ENCODE measurements around the gene FGB. TPM values are rescaled to one million over a fixed set of nuclear protein-coding genes. Genes with fewer than 3 reads are reported as not detected.
A peak's percentile ranks its signal among the peaks of the same experiment; 100 is the strongest.

Gene FGB
- total and polyA plus RNA-seq, 2 experiments from 2014 or later: 0.48 to 0.99 TPM

DNA sequence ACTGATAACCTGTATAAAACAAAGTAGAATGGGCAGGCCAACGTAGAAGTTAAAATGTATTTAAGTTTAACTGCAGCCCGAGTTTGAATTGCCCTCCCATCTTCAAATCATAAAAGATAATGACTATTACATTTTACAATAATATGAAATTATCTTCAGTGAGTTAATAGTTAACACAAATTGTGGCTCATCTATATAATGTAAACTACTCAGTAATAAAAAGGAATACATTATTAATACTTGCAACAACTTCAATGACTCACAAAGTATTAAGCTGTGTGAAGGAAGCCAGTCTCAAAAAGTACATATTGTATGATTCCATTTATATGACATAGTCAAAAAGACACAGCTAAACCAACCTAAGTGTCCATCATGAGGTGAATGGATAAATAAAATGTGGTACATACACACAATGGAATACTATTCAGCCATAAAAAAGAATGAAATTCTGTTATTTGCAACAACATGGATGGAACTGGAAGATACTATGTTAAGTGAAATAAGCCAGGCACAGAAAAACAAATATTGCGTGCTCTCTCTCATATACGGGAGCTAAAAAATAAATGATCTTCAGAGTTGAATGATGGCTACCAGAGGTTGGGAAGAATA, 20.4 kb upstream of the FGB start:
- Histone ChIP-seq H3K36me3 (peaks cover 98% of the 10 kb centered on the region), H3K4me1 (ENCODE audit: low read depth) (no peaks in the 10 kb centered on the region), H3K27ac (no peak overlapping the region), H3K4me3 (no peak overlapping the region), H3K9me3 (ENCODE audit: low read depth) (no peaks in the 10 kb centered on the region), H3K27me3 (no peaks in the 10 kb centered on the region)
- DNase-seq (ENCODE audit: low read depth in 1 of 2, low spot score in 1 of 2): no peak
- TF ChIP-seq, protein P1, sequence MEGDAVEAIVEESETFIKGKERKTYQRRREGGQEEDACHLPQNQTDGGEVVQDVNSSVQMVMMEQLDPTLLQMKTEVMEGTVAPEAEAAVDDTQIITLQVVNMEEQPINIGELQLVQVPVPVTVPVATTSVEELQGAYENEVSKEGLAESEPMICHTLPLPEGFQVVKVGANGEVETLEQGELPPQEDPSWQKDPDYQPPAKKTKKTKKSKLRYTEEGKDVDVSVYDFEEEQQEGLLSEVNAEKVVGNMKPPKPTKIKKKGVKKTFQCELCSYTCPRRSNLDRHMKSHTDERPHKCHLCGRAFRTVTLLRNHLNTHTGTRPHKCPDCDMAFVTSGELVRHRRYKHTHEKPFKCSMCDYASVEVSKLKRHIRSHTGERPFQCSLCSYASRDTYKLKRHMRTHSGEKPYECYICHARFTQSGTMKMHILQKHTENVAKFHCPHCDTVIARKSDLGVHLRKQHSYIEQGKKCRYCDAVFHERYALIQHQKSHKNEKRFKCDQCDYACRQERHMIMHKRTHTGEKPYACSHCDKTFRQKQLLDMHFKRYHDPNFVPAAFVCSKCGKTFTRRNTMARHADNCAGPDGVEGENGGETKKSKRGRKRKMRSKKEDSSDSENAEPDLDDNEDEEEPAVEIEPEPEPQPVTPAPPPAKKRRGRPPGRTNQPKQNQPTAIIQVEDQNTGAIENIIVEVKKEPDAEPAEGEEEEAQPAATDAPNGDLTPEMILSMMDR (IDR thresholded peaks at IDR 0.05; ENCODE audit: low read depth, low read length): no peak

DNA sequence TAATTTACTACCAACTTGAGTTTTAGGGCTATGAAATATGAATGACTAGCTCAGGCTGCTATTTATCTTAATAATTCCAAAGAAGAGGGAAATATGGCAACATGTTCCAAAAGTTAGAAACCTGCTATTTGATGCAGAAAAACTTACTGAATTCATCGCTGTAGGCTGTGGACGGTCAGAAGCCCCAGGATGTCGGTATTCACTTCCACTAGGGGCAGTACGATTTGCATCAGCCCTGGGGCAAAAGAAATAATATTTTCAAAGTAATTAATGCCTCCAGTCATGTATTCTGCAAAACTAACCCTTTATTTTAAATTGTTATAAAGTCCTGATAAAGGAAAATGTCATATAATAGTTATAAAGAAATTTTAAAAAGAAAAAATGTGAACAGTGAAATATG, 17.1 kb upstream of the FGB start:
- Histone ChIP-seq H3K36me3 (peaks cover 72% of the 10 kb centered on the region), H3K4me1 (ENCODE audit: low read depth) (peaks cover 12% of the 10 kb centered on the region), H3K4me3 (no peak overlapping the region), H3K27ac (no peak overlapping the region), H3K27me3 (no peaks in the 10 kb centered on the region), H3K9me3 (ENCODE audit: low read depth) (no peaks in the 10 kb centered on the region)
- DNase-seq (ENCODE audit: low read depth in 1 of 2, low spot score in 1 of 2): no peak
- TF ChIP-seq, protein P1 (IDR thresholded peaks at IDR 0.05; ENCODE audit: low read depth, low read length): no peak

- peak; percentile 96 to 98 for DNase-seq (ENCODE audit: low read depth in 1 of 2, low spot score in 1 of 2)
- peaks cover 13% of the 10 kb centered on the region for H3K4me1 ChIP-seq (ENCODE audit: low read depth)
- H3K9me3 ChIP-seq (ENCODE audit: low read depth): no peaks in the 10 kb centered on the region
- peak within 1 kb of the TSS; percentile 87 for H3K4me3 ChIP-seq
- H3K27ac ChIP-seq: peak within 1 kb of the TSS; percentile 71
- H3K36me3 ChIP-seq: peaks cover 28% of the 10 kb centered on the region
- H3K27me3 ChIP-seq: no peaks in the 10 kb centered on the region
- TF ChIP-seq, protein P1 (IDR thresholded peaks at IDR 0.05; ENCODE audit: low read depth, low read length): no peak
These were observed 12.7 kb upstream of the FGB start, which contains the start of gene PLRG1 for GRCh38 chr4:154549894-154550790. TSS of gene PLRG1 (minus strand) at chr4:154550400. CDS start at chr4:154550308, 92 bp downstream.

DNA sequence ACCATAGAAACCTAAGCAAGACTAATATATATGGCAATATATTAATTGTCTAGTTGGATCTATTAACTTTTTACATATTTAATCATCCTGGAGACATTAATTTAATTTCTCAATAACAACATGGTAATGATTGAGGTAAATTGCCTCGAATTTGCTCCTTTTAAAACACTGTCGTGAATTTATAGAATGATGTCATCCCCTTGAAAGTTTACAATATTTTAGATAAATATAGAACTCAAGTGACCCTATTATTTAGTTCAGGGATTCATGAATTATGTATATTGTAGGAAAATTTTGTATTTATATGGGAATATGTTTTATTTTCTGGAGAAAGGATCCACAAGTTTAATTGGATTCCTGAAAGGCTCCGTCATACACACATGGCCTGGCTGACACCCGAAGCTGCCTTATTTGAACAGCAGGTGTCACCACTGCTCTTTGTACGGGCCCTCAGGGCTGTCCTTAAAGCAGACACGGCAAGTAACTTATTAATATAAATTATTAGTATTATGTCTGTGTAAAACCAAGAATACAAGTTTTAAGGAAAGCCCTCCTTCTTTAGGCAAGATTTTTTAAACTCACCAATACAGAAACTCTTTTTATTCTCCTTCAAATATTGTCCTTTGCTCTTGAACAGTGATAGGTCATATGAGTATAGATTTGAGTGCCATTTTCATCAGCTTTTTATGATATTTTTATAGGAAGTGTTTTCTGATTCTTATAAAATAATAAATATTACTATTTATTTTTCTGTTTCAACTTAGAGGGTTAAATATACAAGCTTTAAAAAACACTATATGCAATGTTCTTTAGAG, 10.7 kb upstream of the FGB start:
- no peak overlapping the region for H3K4me3 ChIP-seq
- H3K27ac ChIP-seq: no peak overlapping the region
- TF ChIP-seq, protein P1 (IDR thresholded peaks at IDR 0.05; ENCODE audit: low read depth, low read length): peak; percentile 81
- peaks cover 8% of the 10 kb centered on the region for H3K36me3 ChIP-seq
- DNase-seq (ENCODE audit: low read depth in 1 of 2, low spot score in 1 of 2): peak; percentile 78 to 87
- no peaks in the 10 kb centered on the region for H3K9me3 ChIP-seq (ENCODE audit: low read depth)
- no peaks in the 10 kb centered on the region for H3K27me3 ChIP-seq
- H3K4me1 ChIP-seq (ENCODE audit: low read depth): peaks cover 13% of the 10 kb centered on the region

GRCh38 chr4:154559141-154559493, 3.7 kb upstream of the FGB start:
- Histone ChIP-seq H3K36me3 (no peaks in the 10 kb centered on the region), H3K27ac (no peak overlapping the region)
- no peak for DNase-seq (ENCODE audit: low read depth in 1 of 2, low spot score in 1 of 2)

More at GRCh38 chr4:154559141-154559493, 3.7 kb upstream of the FGB start:
- no peaks in the 10 kb centered on the region for H3K27me3 ChIP-seq
- no peaks in the 10 kb centered on the region for H3K9me3 ChIP-seq (ENCODE audit: low read depth)
- no peak overlapping the region for H3K4me3 ChIP-seq
- H3K4me1 ChIP-seq (ENCODE audit: low read depth): no peaks in the 10 kb centered on the region
- TF ChIP-seq, protein P1 (IDR thresholded peaks at IDR 0.05; ENCODE audit: low read depth, low read length): no peak
